Liver (tissue), 9 donors: ENCODE data around the gene RASGRP4. TPM values are rescaled to one million over a fixed set of nuclear protein-coding genes. Genes with fewer than 3 reads are reported as not detected.

ENCODE experiments used
- DNase-seq: peaks from one replicate; pipeline ENCODE4 v3.0.0-alpha.2; 2017; ENCODE audit warnings: low spot score
- H3K27ac ChIP-seq, 2 donors: one replicate each; pipeline ENCODE4 v1.7.0; 2013; ENCODE audit warnings: inconsistent platforms in 2 of 2, low read length in 2 of 2, control low read depth in 1 of 2, low read depth in 1 of 2, mild to moderate bottlenecking in 1 of 2
- H3K27me3 ChIP-seq, 4 donors: one replicate each; pipeline versions ENCODE4 v1.6.1 to v1.7.0; 2013; ENCODE audit warnings: low read length in 3 of 4, inconsistent platforms in 1 of 4, mild to moderate bottlenecking in 1 of 4, moderate library complexity in 1 of 4; ENCODE audit not compliant: control insufficient read depth in 4 of 4, insufficient read depth in 4 of 4
- H3K36me3 ChIP-seq, 4 donors: one replicate each; pipeline versions ENCODE4 v1.6.1 to v1.7.0; 2013; ENCODE audit warnings: low read length in 3 of 4, mild to moderate bottlenecking in 3 of 4, low read depth in 1 of 4, moderate library complexity in 1 of 4; ENCODE audit not compliant: control insufficient read depth in 4 of 4, insufficient read depth in 3 of 4
- H3K4me1 ChIP-seq, 4 donors: one replicate each; pipeline versions ENCODE4 v1.6.1 to v1.7.0; 2013; ENCODE audit warnings: low read length in 3 of 4, mild to moderate bottlenecking in 3 of 4, moderate library complexity in 1 of 4; ENCODE audit not compliant: control insufficient read depth in 4 of 4, insufficient read depth in 4 of 4
- H3K4me3 ChIP-seq, 3 donors: one replicate each; pipeline versions ENCODE4 v1.6.1 to v1.7.0; 2013; ENCODE audit warnings: low read length in 3 of 3, control low read depth in 1 of 3, low read depth in 1 of 3, mild to moderate bottlenecking in 1 of 3
- H3K9ac ChIP-seq, 2 donors: one replicate each; pipeline ENCODE4 v1.7.0; 2013; ENCODE audit warnings: low read length in 2 of 2, mild to moderate bottlenecking in 2 of 2, moderate library complexity in 2 of 2, control low read depth in 1 of 2, low read depth in 1 of 2
- H3K9me3 ChIP-seq, 4 donors: one replicate each; pipeline versions ENCODE4 v1.6.1 to v1.7.0; 2013; ENCODE audit warnings: low read length in 3 of 4; ENCODE audit not compliant: control insufficient read depth in 4 of 4
- CTCF ChIP-seq: fragments of 150-350 bp; IDR thresholded peaks from 2 replicates; pipeline ENCODE4 v1.5.1; 2017; ENCODE audit warnings: improper control_type of control experiment, low read depth, low read length; ENCODE audit not compliant: missing input control
- EGR1 ChIP-seq, 2 donors: IDR thresholded peaks; 2 replicates each; pipeline ENCODE4 v1.6.1; 2016 to 2018; ENCODE audit warnings: antibody characterized with exemption in 2 of 2, low read depth in 2 of 2
- FOXA1 ChIP-seq: IDR thresholded peaks from 2 replicates; pipeline ENCODE4 v1.6.1; 2016; ENCODE audit warnings: antibody characterized with exemption
- FOXA2 ChIP-seq: IDR thresholded peaks from 2 replicates; pipeline ENCODE4 v1.6.1; 2016; ENCODE audit warnings: antibody characterized with exemption
- GABPA ChIP-seq, 2 donors: IDR thresholded peaks in 1 of 2; conservative IDR thresholded peaks in 1 of 2; 2 replicates each; pipeline ENCODE4 v1.6.1; 2016; ENCODE audit warnings: antibody characterized with exemption in 2 of 2, mild to moderate bottlenecking in 1 of 2, moderate library complexity in 1 of 2
- HNF4A ChIP-seq, 2 donors: conservative IDR thresholded peaks; 2 replicates each; pipeline ENCODE4 v1.6.1; 2016; ENCODE audit warnings: antibody characterized with exemption in 2 of 2, mild to moderate bottlenecking in 2 of 2
- HNF4G ChIP-seq: IDR thresholded peaks from 2 replicates; pipeline ENCODE4 v1.6.1; 2016; ENCODE audit warnings: antibody characterized with exemption
- JUND ChIP-seq, 2 donors: IDR thresholded peaks; 2 replicates each; pipeline ENCODE4 v1.6.1; 2016; ENCODE audit warnings: antibody characterized with exemption in 2 of 2
- NR2F2 ChIP-seq: IDR thresholded peaks from 2 replicates; pipeline ENCODE4 v1.6.1; 2016; ENCODE audit warnings: antibody characterized with exemption
- RAD21 ChIP-seq, 2 donors: IDR thresholded peaks; 2 replicates each; pipeline ENCODE4 v1.6.1; 2016; ENCODE audit warnings: antibody characterized with exemption in 2 of 2, mild to moderate bottlenecking in 2 of 2
- RXRA ChIP-seq, 2 donors: IDR thresholded peaks; 2 replicates each; pipeline ENCODE4 v1.6.1; 2017 to 2018; ENCODE audit warnings: antibody characterized with exemption in 2 of 2, mild to moderate bottlenecking in 1 of 2
- SP1 ChIP-seq: IDR thresholded peaks from 2 replicates; pipeline ENCODE4 v1.6.1; 2018; ENCODE audit warnings: antibody characterized with exemption, mild to moderate bottlenecking
- TAF1 ChIP-seq: conservative IDR thresholded peaks from 2 replicates; pipeline ENCODE4 v1.6.1; 2016; ENCODE audit warnings: antibody characterized with exemption, mild to moderate bottlenecking
- YY1 ChIP-seq: IDR thresholded peaks from 2 replicates; pipeline ENCODE4 v1.6.1; 2016; ENCODE audit warnings: antibody characterized with exemption, mild to moderate bottlenecking
- ZBTB33 ChIP-seq: IDR thresholded peaks from 2 replicates; pipeline ENCODE4 v1.6.1; 2016; ENCODE audit warnings: antibody characterized with exemption
- WGBS: extraction: QIAGEN DNeasy Blood & Tissue Kit; methylation state at CpG from one replicate; pipeline ENCODE4 v1.1.7; 2013; 5-methylcytosine and 5-hydroxymethylcytosine counted together
- polyA plus RNA-seq, 2 donors: library from polyadenylated mRNA; stranded (reverse) in 1 of 2; unstranded in 1 of 2; fragments of 200-250 nt in 1 of 2; fragments of >200 nt in 1 of 2; fragmentation: Nextera tagmentation in 1 of 2; extraction: Ambion mirVana in 1 of 2; gene quantifications; one replicate each; pipeline versions ENCODE4 v1.2.1 to v1.2.3, GENCODE V29; 2013 to 2015
- total RNA-seq, 2 donors: library from RNA; depleted of rRNA; stranded (reverse); fragments of >200 nt; gene quantifications; one replicate each; pipeline ENCODE4 v1.2.3, GENCODE V29; 2014
- TF ChIP-seq, protein P1 (sequence below): IDR thresholded peaks from 2 replicates; pipeline ENCODE4 v1.6.1; 2016; ENCODE audit warnings: antibody characterized with exemption, mild to moderate bottlenecking
- TF ChIP-seq, protein P2 (sequence below): IDR thresholded peaks from 2 replicates; pipeline ENCODE4 v1.6.1; 2016; ENCODE audit warnings: antibody characterized with exemption
- TF ChIP-seq, protein P3 (sequence below): IDR thresholded peaks from 2 replicates; pipeline ENCODE4 v1.6.1; 2016; ENCODE audit warnings: antibody characterized with exemption
- donor health status: healthy.
- donor health status: healthy.
- donor health status: healthy.
- donor health status: healthy.
- donor health status: healthy.

The RASGRP4 gene
- total and polyA plus RNA-seq, 4 donors, result 0.60 to 2.4 (median 1.6) TPM

DNA sequence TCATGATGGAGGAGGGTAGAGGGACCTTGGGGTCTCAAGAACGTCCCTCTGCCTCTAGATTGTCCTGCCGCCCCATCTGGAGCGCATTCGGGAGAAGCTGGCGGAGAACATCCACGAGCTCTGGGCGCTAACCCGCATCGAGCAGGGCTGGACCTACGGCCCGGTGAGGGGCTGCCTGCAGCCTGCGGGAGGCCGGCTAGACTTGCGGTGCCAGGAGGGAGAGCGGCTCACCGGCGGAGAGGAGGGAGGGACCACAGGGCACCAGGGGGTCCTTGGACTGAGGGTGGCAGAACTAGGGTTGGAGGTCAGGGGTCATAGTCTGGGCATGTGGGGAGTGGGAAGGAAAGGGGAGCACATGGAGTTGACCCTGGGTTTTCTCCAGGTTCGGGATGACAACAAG, 37.3 kb upstream of the RASGRP4 start:
- Histone ChIP-seq H3K9ac (no peak overlapping the region), H3K36me3 (no peaks in the 10 kb centered on the region), H3K27ac (no peak overlapping the region), H3K9me3 (no peaks in the 10 kb centered on the region), H3K4me1 (no peaks in the 10 kb centered on the region), H3K27me3 (no peaks in the 10 kb centered on the region), H3K4me3 (no peak overlapping the region)
- WGBS, result 89% methylated on average over 18 of the region's 18 CpGs
- no peak for DNase-seq
- TF ChIP-seq EGR1 (IDR thresholded peaks at IDR 0.05; ENCODE audit: low read depth in 2 of 2), result no peak
- TF ChIP-seq, protein P1, sequence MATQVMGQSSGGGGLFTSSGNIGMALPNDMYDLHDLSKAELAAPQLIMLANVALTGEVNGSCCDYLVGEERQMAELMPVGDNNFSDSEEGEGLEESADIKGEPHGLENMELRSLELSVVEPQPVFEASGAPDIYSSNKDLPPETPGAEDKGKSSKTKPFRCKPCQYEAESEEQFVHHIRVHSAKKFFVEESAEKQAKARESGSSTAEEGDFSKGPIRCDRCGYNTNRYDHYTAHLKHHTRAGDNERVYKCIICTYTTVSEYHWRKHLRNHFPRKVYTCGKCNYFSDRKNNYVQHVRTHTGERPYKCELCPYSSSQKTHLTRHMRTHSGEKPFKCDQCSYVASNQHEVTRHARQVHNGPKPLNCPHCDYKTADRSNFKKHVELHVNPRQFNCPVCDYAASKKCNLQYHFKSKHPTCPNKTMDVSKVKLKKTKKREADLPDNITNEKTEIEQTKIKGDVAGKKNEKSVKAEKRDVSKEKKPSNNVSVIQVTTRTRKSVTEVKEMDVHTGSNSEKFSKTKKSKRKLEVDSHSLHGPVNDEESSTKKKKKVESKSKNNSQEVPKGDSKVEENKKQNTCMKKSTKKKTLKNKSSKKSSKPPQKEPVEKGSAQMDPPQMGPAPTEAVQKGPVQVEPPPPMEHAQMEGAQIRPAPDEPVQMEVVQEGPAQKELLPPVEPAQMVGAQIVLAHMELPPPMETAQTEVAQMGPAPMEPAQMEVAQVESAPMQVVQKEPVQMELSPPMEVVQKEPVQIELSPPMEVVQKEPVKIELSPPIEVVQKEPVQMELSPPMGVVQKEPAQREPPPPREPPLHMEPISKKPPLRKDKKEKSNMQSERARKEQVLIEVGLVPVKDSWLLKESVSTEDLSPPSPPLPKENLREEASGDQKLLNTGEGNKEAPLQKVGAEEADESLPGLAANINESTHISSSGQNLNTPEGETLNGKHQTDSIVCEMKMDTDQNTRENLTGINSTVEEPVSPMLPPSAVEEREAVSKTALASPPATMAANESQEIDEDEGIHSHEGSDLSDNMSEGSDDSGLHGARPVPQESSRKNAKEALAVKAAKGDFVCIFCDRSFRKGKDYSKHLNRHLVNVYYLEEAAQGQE, result no peak
- TF ChIP-seq RXRA (IDR thresholded peaks at IDR 0.05), result no peak
- TF ChIP-seq SP1, result no peak
- no peak for TF ChIP-seq HNF4A (conservative IDR thresholded peaks at IDR 0.05)
- TF ChIP-seq NR2F2, result no peak
- TF ChIP-seq JUND (IDR thresholded peaks at IDR 0.05), result no peak
- no peak for TF ChIP-seq HNF4G
- no peak for TF ChIP-seq FOXA2
- no peak for TF ChIP-seq RAD21 (IDR thresholded peaks at IDR 0.05)
- no peak for TF ChIP-seq GABPA (IDR thresholded peaks at IDR 0.05 in 1 of 2, conservative IDR thresholded peaks at IDR 0.05 in 1 of 2)
- TF ChIP-seq CTCF, result no peak
- TF ChIP-seq, protein P2, sequence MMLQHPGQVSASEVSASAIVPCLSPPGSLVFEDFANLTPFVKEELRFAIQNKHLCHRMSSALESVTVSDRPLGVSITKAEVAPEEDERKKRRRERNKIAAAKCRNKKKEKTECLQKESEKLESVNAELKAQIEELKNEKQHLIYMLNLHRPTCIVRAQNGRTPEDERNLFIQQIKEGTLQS, result no peak
- TF ChIP-seq ZBTB33, result no peak
- TF ChIP-seq FOXA1, result no peak
- no peak for TF ChIP-seq TAF1
- TF ChIP-seq, protein P3, sequence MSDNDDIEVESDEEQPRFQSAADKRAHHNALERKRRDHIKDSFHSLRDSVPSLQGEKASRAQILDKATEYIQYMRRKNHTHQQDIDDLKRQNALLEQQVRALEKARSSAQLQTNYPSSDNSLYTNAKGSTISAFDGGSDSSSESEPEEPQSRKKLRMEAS, result no peak
- TF ChIP-seq YY1, result no peak

- 82% methylated on average over 13 of the region's 13 CpGs for WGBS
- DNase-seq, result no peak
- H3K27ac ChIP-seq, result no peak overlapping the region
- no peak overlapping the region for H3K4me3 ChIP-seq
- no peaks in the 10 kb centered on the region for H3K27me3 ChIP-seq
- H3K36me3 ChIP-seq, result no peaks in the 10 kb centered on the region
- H3K4me1 ChIP-seq, result no peaks in the 10 kb centered on the region
- no peak overlapping the region for H3K9ac ChIP-seq
- no peaks in the 10 kb centered on the region for H3K9me3 ChIP-seq
- TF ChIP-seq YY1, result no peak
- TF ChIP-seq FOXA1, result no peak
- TF ChIP-seq, protein P2, result no peak
- no peak for TF ChIP-seq HNF4G
- no peak for TF ChIP-seq RXRA (IDR thresholded peaks at IDR 0.05)
- TF ChIP-seq HNF4A (conservative IDR thresholded peaks at IDR 0.05), result no peak
- TF ChIP-seq SP1, result no peak
- TF ChIP-seq CTCF, result no peak
- TF ChIP-seq, protein P1, result no peak
- TF ChIP-seq NR2F2, result no peak
- TF ChIP-seq TAF1, result no peak
- no peak for TF ChIP-seq JUND (IDR thresholded peaks at IDR 0.05)
- no peak for TF ChIP-seq GABPA (IDR thresholded peaks at IDR 0.05 in 1 of 2, conservative IDR thresholded peaks at IDR 0.05 in 1 of 2)
Observed at GRCh38 chr19:38458991-38459390, 33.0 kb upstream of the RASGRP4 start.
